HG02852 (cell line): ENCODE measurements around the gene NDUFB3.

ENCODE experiments used
- ATAC-seq: cut with Tn5 transposase; IDR thresholded peaks from one replicate; pipeline ENCODE4 v1.9.1; 2021; ENCODE audit warnings: mild to moderate bottlenecking, moderate library complexity; ENCODE audit not compliant: unreplicated experiment

The NDUFB3 gene

GRCh38 chr2:201127570-201127969 lies 55.8 kb downstream of the NDUFB3 start:
- no peak for ATAC-seq

DNA sequence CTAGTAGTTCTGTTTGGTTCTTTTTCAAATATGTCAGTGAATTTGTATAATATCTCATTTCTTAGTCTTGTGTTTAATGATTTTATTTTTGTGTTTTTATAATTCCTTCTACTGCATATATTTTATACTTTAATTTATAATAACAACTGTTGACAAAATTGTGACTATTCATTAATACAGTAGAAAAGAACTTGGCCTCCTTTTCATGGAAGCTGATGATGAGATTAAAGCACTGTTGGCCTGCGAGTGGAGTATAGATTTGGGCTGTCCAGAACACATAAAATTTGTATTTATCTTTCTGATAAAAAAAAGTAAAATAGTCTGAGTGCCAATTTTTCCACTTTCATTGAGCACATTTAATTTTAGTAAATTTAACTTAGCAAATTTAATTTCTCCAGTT lies 56.2 kb downstream of the NDUFB3 start:
- ATAC-seq = no peak

- no peak for ATAC-seq
These were observed 57.2 kb downstream of the NDUFB3 start for GRCh38 chr2:201128933-201129505.

- ATAC-seq = no peak
These were observed 58.9 kb downstream of the NDUFB3 start for GRCh38 chr2:201130524-201131186.

DNA sequence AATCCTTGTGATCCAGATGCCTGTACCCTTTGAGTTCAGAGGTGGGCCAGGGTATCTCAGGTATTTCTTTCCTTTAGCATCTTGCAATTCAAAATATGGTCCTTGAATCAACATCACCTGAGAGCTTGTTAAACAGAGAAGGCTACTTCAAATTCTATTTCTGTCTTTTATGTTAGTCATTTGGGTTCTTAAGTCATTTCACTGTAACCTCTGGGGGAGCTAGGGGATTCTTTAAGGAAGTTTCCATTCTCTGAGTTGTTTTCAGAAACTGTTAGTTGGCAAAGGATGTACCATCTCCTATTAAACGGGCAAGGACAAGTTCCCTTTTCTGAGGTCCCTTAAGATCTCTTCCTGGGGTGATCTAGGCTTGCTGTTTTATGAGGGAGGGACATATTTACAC lies 60.7 kb downstream of the NDUFB3 start:
- ATAC-seq = no peak
